Measurements from ENCODE around the gene METAP1. TPM values are rescaled to one million over a fixed set of nuclear protein-coding genes. Genes with fewer than 3 reads are reported as not detected.
"Not testable (repeated sequence)": the region's sequence is repeated elsewhere in the genome, so short reads cannot be mapped to it uniquely, and the experiment has no call there.

METAP1 gene
- total RNA-seq, 2 experiments from 2014 or later, result 42.6 to 52.8 TPM

DNA sequence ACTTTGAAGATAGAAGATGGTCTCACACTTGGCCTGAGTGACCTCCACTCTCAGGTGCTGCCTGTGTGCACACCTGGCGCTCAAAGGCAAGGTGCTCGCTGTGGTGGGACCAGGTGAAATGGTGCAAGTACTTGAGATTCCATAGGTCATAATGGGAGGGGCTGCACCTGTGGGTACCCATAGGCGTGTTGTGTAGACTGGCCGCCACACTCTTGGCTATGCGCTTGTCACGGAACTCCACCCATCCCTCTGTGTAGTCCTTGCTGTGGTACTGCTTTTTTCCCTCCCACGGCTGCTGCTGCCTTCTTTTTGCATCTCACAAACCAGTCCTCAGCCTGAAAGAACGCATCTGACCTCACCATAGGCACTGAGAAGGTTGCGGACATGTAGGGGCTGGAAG lies 27.0 kb downstream of the METAP1 start:
- Histone ChIP-seq H3K4me3 (ENCODE audit: low read depth, low read length, poor library complexity, severe bottlenecking) (no peak overlapping the region), H3K27ac (ENCODE audit: low read depth, low read length, poor library complexity, severe bottlenecking) (no peak overlapping the region), H3K36me3 (ENCODE audit: insufficient read depth, low read length) (peaks cover 55% of the 10 kb centered on the region), H3K9me2 (ENCODE audit: insufficient read depth, low read length) (no peaks in the 10 kb centered on the region), H3K79me2 (ENCODE audit: insufficient read depth, low read depth, low read length) (peaks cover 93% of the 10 kb centered on the region), H3K9me3 (ENCODE audit: low read length) (peaks cover 18% of the 10 kb centered on the region), H3K4me2 (ENCODE audit: low read length) (no peak overlapping the region), H2AFZ (ENCODE audit: low read length) (no peak overlapping the region), H3K4me1 (ENCODE audit: insufficient read depth, low read length, poor library complexity, severe bottlenecking) (no peaks in the 10 kb centered on the region), H4K20me1 (ENCODE audit: insufficient read depth, low read length) (peaks cover 7% of the 10 kb centered on the region; the same call in 1 of the 2 replicates)
- CTCF ChIA-PET (ENCODE audit: unreplicated experiment), result no interaction called here
- POLR2A ChIA-PET, result no interaction called here
- TF ChIP-seq EZH2phosphoT487 (IDR thresholded peaks at IDR 0.05; ENCODE audit: borderline replicate concordance, low read depth, low read length) (no peak), CTCF (conservative IDR thresholded peaks at IDR 0.05; ENCODE audit: low read length) (no peak)
- no TSS peak for BruUV-seq (replicated peaks)
- DNase-seq (ENCODE audit: low spot score), result no peak
- intact Hi-C loops (cut with micrococcal nuclease; ENCODE audit: unreplicated experiment), result no loop called here

DNA sequence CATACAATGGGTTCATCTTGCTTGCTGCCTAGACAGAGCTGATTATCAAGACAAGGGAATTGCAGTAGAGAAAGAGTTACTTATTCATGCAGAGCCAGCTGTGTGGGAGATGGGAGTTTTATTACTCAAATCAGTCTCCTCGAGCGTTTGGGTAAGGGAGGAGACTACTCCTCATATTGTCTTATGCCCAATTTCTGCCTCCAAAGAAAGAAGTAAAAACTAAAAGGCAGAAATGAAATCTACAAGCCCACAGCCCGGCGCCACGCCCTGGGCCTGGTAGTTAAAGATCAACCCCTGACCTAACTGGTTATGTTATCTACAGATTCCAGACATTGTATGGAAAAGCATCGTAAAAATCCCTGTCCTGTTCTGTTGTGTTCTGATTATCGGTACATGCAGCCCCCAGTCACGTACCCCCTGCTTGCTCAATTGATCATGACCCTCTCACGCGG lies 28.3 kb downstream of the METAP1 start:
- intact Hi-C loops (cut with micrococcal nuclease; ENCODE audit: unreplicated experiment); H3K27ac ChIP-seq (ENCODE audit: low read depth, low read length, poor library complexity, severe bottlenecking); DNase-seq (ENCODE audit: low spot score); H3K4me3 ChIP-seq (ENCODE audit: low read depth, low read length, poor library complexity, severe bottlenecking); H3K4me1 ChIP-seq (ENCODE audit: insufficient read depth, low read length, poor library complexity, severe bottlenecking); H3K4me2 ChIP-seq (ENCODE audit: low read length); CTCF ChIA-PET (ENCODE audit: unreplicated experiment); H3K9me2 ChIP-seq (ENCODE audit: insufficient read depth, low read length); POLR2A ChIA-PET; H2AFZ ChIP-seq (ENCODE audit: low read length); BruUV-seq (replicated peaks); H4K20me1 ChIP-seq (ENCODE audit: insufficient read depth, low read length): not testable (repeated sequence)
- Histone ChIP-seq H3K36me3 (ENCODE audit: insufficient read depth, low read length) (peaks cover 45% of the 10 kb centered on the region), H3K9me3 (ENCODE audit: low read length) (peaks cover 18% of the 10 kb centered on the region), H3K79me2 (ENCODE audit: insufficient read depth, low read depth, low read length) (peaks cover 93% of the 10 kb centered on the region)

DNA sequence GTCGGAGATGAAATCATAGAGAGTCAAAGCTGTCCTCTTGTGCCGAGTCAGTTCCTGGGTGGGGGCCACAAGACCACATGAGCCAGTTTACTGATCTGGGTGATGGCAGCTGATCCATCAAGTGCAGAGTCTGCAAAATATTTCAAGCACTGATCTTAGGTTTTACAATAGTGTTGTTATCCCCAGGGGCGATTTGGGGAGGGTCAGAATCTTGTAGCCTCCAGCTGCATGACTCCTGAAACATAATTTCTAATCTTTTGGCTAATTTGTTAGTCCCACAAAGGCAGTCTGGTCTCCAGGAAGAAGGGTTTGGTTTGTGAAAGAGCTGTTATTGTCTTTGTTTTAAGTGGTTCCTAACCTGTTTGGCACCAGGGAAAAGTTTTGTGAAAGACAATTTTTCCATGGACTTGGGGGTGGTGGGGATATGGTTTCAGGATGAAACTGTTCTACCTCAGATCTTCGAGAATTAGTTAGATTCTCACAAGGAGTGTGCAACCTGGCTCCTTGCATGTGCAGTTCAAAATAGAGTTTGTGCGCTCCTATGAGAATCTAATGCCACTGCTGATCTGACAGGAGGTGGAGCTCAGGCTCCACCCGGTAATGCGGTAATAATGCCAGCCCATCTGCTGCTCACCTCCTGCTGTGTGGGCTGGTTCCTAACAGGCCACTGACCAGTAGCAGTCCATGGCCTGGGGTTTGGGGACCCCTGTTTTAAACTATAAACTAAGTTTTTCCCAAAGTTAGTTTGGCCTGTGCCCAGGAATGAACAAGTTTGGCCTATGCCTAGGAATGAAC lies 29.2 kb downstream of the METAP1 start:
- Histone ChIP-seq H3K4me3 (ENCODE audit: low read depth, low read length, poor library complexity, severe bottlenecking) (no peak overlapping the region), H3K79me2 (ENCODE audit: insufficient read depth, low read depth, low read length) (peaks cover 92% of the 10 kb centered on the region), H3K36me3 (ENCODE audit: insufficient read depth, low read length) (peaks cover 44% of the 10 kb centered on the region), H3K9me2 (ENCODE audit: insufficient read depth, low read length) (no peaks in the 10 kb centered on the region), H3K4me1 (ENCODE audit: insufficient read depth, low read length, poor library complexity, severe bottlenecking) (peaks cover 10% of the 10 kb centered on the region), H2AFZ (ENCODE audit: low read length) (no peak overlapping the region), H3K4me2 (ENCODE audit: low read length) (no peak overlapping the region), H3K9me3 (ENCODE audit: low read length) (peaks cover 18% of the 10 kb centered on the region), H4K20me1 (ENCODE audit: insufficient read depth, low read length) (peaks cover 7% of the 10 kb centered on the region), H3K27ac (ENCODE audit: low read depth, low read length, poor library complexity, severe bottlenecking) (no peak overlapping the region)
- TF ChIP-seq EZH2phosphoT487 (IDR thresholded peaks at IDR 0.05; ENCODE audit: borderline replicate concordance, low read depth, low read length) (no peak), CTCF (conservative IDR thresholded peaks at IDR 0.05; ENCODE audit: low read length) (no peak)
- ChIA-PET CTCF (ENCODE audit: unreplicated experiment) (no interaction called here), POLR2A (interaction anchor here (0.6 to 1.3 kb wide), 2 partner anchors 14 to 29 kb away, joined by 3 to 4 read pairs; partner anchors contain the start of gene METAP1)
- no peak for DNase-seq (ENCODE audit: low spot score)
- no TSS peak for BruUV-seq (replicated peaks)
- intact Hi-C loops (cut with micrococcal nuclease; ENCODE audit: unreplicated experiment), result no loop called here

All from OCI-LY7 (cell line).